D721Med (cell line): Measurements from ENCODE around the gene LRRTM2.

Experiments used
- DNase-seq: peaks from one replicate; pipeline ENCODE4 v3.0.0; 2011; ENCODE audit warnings: low spot score; ENCODE audit not compliant: insufficient read length
- FAIRE-seq: peaks from 2 replicates; lab custom pipeline; 2011; peaks lifted over from hg19 to GRCh38; lab: Jason Lieb, UNC
- CTCF ChIP-seq: IDR thresholded peaks from 2 replicates; pipeline ENCODE4 v1.5.1; 2012; ENCODE audit warnings: mild to moderate bottlenecking, control low read depth; ENCODE audit not compliant: insufficient read depth; ENCODE audit errors: missing control alignments

LRRTM2 gene

GRCh38 chr5:138900281-138900965, 25.3 kb upstream of the LRRTM2 start:
- no peak for TF ChIP-seq CTCF
- DNase-seq (no peak), FAIRE-seq (no peak)

GRCh38 chr5:138898742-138899141, 23.6 kb upstream of the LRRTM2 start:
- DNase-seq (no peak), FAIRE-seq (no peak)
- no peak for TF ChIP-seq CTCF

GRCh38 chr5:138898299-138898698, 23.2 kb upstream of the LRRTM2 start:
- DNase-seq: no peak
- no peak for FAIRE-seq
- TF ChIP-seq CTCF: no peak

GRCh38 chr5:138895918-138896317, 20.8 kb upstream of the LRRTM2 start:
- DNase-seq: no peak
- TF ChIP-seq CTCF: no peak
- no peak for FAIRE-seq

- no peak for TF ChIP-seq CTCF
- FAIRE-seq (no peak), DNase-seq (no peak)
Measured at GRCh38 chr5:138890644-138891043, 15.5 kb upstream of the LRRTM2 start.

GRCh38 chr5:138889994-138890393, 14.9 kb upstream of the LRRTM2 start:
- DNase-seq (no peak), FAIRE-seq (no peak)
- TF ChIP-seq CTCF: no peak

GRCh38 chr5:138884554-138884953, 9.4 kb upstream of the LRRTM2 start:
- FAIRE-seq (no peak), DNase-seq (no peak)
- no peak for TF ChIP-seq CTCF
